Transverse colon (tissue), 4 donors: ENCODE measurements around the gene TSPAN10. TPM values are rescaled to one million over a fixed set of nuclear protein-coding genes. Genes with fewer than 3 reads are reported as not detected.

Experiments
- DNase-seq: peaks from one replicate; pipeline ENCODE4 v3.0.0-alpha.2; 2019
- H3K27ac ChIP-seq, 4 donors: fragments of 200-600 bp; sonication (generic); 2 replicates each; pipeline ENCODE4 v1.5.1; 2016 to 2018; ENCODE audit warnings: inconsistent platforms in 4 of 4
- H3K27me3 ChIP-seq: fragments of 200-600 bp; sonication (generic); 2 replicates; pipeline ENCODE4 v1.5.1; 2017; ENCODE audit warnings: inconsistent platforms
- H3K36me3 ChIP-seq, 4 donors: fragments of 200-600 bp; sonication (generic); 2 replicates each; pipeline ENCODE4 v1.5.1; 2017 to 2019; ENCODE audit warnings: inconsistent platforms in 4 of 4
- H3K4me1 ChIP-seq, 4 donors: fragments of 200-600 bp; sonication (generic); 2 replicates each; pipeline ENCODE4 v1.5.1; 2017 to 2020; ENCODE audit warnings: inconsistent platforms in 4 of 4
- H3K4me3 ChIP-seq, 4 donors: fragments of 200-600 bp; sonication (generic); 1 replicate in 1 of 4; 2 replicates in 3 of 4; pipeline versions ENCODE4 v1.5.1 to v1.6.1; 2017 to 2019; ENCODE audit warnings: inconsistent platforms in 4 of 4
- H3K9me3 ChIP-seq, 2 donors: fragments of 200-600 bp; sonication (generic); 2 replicates each; pipeline ENCODE4 v1.5.1; 2017 to 2019; ENCODE audit warnings: inconsistent platforms in 2 of 2
- EP300 ChIP-seq: sonication (generic); formaldehyde crosslinking; IDR thresholded peaks from one replicate; pipeline ENCODE4 v1.6.1; 2017; ENCODE audit warnings: antibody characterized with exemption, low read depth
- POLR2A ChIP-seq: fragments of 450-650 bp; IDR thresholded peaks from one replicate; pipeline ENCODE4 v1.6.1; 2016; ENCODE audit warnings: antibody characterized with exemption, mild to moderate bottlenecking, moderate library complexity
- POLR2AphosphoS5 ChIP-seq, 3 donors: sonication (generic); formaldehyde crosslinking; IDR thresholded peaks; one replicate each; pipeline ENCODE4 v1.6.1; 2016; ENCODE audit warnings: antibody characterized with exemption in 3 of 3
- WGBS, 2 donors: methylation state at CpG; one replicate each; pipeline ENCODE4 v1.1.5; 2018; ENCODE audit warnings: low coverage in 1 of 2; 5-methylcytosine and 5-hydroxymethylcytosine counted together
- in situ Hi-C, 4 donors: fragments of 200-750 bp; cut with MboI; loops; one replicate each; pipeline versions ENCODE4 v1.15.0 to v1.15.1; 2017; ENCODE audit warnings: low sequenced_read_pairs in 3 of 4, low pct_ligation_motif_present in 1 of 4, low pct_unique_long_range_greater_than_20kb in 1 of 4
- intact Hi-C: fragments of 100-400 bp; cut with DNase I; formaldehyde crosslinking; loops from one replicate; pipeline ENCODE4 v1.15.1; 2023; ENCODE audit warnings: low total_unique reads
- total RNA-seq, 4 donors: library from RNA; depleted of rRNA; stranded (reverse); fragments of >200 nt; gene quantifications; one replicate each; pipeline ENCODE4 v1.1.0, GENCODE V29; 2016
- TF ChIP-seq, protein P1 (sequence below), 5 experiments: fragments of 200-600 bp in 3 of 5; fragments of 450-650 bp in 2 of 5; sonication (generic) in 3 of 5; IDR thresholded peaks; 1 replicate in 2 of 5; 2 replicates in 3 of 5; pipeline ENCODE4 v1.5.1; 2016 to 2017; ENCODE audit warnings: antibody characterized with exemption in 5 of 5, inconsistent platforms in 3 of 5, mild to moderate bottlenecking in 2 of 5, moderate library complexity in 1 of 5

The TSPAN10 gene
- total RNA-seq, 4 donors from 2014 or later = 0.48 to 0.55 TPM; not detected in 2

DNA sequence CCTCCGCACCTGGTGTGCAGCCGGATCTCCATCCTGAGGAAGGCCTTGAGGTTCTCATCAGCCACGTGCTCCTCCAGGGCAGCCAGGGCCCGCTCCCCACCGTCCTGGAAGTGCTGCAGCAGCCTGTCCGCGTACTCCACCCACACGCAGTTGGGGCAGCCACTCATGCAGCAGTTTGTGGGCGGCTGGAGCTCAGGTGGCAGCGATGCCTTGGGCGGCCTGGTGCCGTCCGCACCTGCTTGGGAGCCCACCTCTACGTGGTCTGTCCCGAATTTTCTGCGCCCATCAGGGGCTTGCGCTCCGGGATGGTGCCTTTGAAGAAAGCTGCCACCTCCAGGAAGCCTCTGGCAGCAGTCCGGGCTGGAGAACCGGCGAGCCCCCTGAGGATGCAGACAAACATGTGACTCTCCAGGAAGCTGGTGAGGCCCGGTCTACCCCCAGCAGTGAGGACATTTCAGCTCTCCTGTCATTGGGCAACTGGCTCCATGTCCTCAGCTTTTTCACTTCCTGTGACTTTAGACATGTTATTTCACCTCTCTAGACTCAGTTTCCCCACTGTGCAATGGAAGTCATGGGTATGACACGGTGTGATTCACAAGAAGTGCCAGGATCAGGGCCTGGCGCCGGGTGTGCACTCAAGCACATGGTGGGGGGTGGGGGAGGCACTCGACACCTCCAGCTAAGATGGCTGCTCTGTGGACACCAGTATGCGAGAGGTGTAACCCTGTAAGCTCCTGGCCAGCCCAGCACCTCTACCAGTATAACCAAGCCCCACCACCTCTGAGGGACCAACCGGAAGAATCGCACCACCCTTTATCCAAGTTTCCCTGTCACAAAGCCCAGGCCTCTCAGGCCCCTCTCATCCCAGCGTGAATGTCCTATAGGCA is 28.5 kb downstream of the TSPAN10 start:
- in situ Hi-C loops = no loop called here
- Histone ChIP-seq H3K27me3 (no peaks in the 10 kb centered on the region), H3K4me3 (peak overlapping the region; percentile 95 to 98 (median 96)), H3K4me1 (peaks cover 10 to 22% (median 20%) of the 10 kb centered on the region in 4 donors), H3K9me3 (no peaks in the 10 kb centered on the region), H3K27ac (peak overlapping the region; percentile 90 to 94 (median 92)), H3K36me3 (peaks cover 0 to 4% (median 0%) of the 10 kb centered on the region in 4 donors)
- DNase-seq = peak; percentile 39
- intact Hi-C loops = no loop called here
- WGBS, 2 donors = 45% methylated on average over 24 of the region's 30 CpGs; no CpG with 5 or more reads in 1 of the 2 donors
- TF ChIP-seq POLR2A = no peak
- TF ChIP-seq, protein P1, sequence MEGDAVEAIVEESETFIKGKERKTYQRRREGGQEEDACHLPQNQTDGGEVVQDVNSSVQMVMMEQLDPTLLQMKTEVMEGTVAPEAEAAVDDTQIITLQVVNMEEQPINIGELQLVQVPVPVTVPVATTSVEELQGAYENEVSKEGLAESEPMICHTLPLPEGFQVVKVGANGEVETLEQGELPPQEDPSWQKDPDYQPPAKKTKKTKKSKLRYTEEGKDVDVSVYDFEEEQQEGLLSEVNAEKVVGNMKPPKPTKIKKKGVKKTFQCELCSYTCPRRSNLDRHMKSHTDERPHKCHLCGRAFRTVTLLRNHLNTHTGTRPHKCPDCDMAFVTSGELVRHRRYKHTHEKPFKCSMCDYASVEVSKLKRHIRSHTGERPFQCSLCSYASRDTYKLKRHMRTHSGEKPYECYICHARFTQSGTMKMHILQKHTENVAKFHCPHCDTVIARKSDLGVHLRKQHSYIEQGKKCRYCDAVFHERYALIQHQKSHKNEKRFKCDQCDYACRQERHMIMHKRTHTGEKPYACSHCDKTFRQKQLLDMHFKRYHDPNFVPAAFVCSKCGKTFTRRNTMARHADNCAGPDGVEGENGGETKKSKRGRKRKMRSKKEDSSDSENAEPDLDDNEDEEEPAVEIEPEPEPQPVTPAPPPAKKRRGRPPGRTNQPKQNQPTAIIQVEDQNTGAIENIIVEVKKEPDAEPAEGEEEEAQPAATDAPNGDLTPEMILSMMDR (IDR thresholded peaks at IDR 0.05) = no peak
- TF ChIP-seq POLR2AphosphoS5 (IDR thresholded peaks at IDR 0.05) = no peak
- no peak for TF ChIP-seq EP300

DNA sequence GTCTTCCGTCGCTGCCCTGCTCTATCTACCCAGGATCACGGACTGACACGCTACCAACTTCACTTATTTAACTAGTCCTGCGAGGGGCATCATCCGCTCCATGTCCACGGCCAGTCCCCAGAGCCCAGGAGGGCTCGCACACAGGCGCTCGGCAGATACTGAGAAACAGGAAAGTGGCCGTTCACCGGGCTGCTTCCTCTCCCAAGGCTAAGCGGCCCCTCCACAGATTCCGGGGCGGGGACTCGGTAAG is 29.0 kb downstream of the TSPAN10 start:
- Histone ChIP-seq H3K4me1 (peaks cover 10 to 22% (median 20%) of the 10 kb centered on the region in 4 donors), H3K4me3 (peak overlapping the region; percentile 95 to 98 (median 96)), H3K27ac (peak overlapping the region; percentile 90 to 94 (median 92)), H3K36me3 (peaks cover 0 to 6% (median 0%) of the 10 kb centered on the region in 4 donors), H3K27me3 (no peaks in the 10 kb centered on the region), H3K9me3 (no peaks in the 10 kb centered on the region)
- no peak for DNase-seq
- WGBS, 2 donors = 1% methylated on average over 9 of the region's 16 CpGs; no CpG with 5 or more reads in 1 of the 2 donors
- intact Hi-C loops = no loop called here
- in situ Hi-C loops = no loop called here
- TF ChIP-seq EP300 = no peak
- TF ChIP-seq POLR2AphosphoS5 (IDR thresholded peaks at IDR 0.05) = no peak
- TF ChIP-seq, protein P1 (IDR thresholded peaks at IDR 0.05) = no peak
- TF ChIP-seq POLR2A = no peak

DNA sequence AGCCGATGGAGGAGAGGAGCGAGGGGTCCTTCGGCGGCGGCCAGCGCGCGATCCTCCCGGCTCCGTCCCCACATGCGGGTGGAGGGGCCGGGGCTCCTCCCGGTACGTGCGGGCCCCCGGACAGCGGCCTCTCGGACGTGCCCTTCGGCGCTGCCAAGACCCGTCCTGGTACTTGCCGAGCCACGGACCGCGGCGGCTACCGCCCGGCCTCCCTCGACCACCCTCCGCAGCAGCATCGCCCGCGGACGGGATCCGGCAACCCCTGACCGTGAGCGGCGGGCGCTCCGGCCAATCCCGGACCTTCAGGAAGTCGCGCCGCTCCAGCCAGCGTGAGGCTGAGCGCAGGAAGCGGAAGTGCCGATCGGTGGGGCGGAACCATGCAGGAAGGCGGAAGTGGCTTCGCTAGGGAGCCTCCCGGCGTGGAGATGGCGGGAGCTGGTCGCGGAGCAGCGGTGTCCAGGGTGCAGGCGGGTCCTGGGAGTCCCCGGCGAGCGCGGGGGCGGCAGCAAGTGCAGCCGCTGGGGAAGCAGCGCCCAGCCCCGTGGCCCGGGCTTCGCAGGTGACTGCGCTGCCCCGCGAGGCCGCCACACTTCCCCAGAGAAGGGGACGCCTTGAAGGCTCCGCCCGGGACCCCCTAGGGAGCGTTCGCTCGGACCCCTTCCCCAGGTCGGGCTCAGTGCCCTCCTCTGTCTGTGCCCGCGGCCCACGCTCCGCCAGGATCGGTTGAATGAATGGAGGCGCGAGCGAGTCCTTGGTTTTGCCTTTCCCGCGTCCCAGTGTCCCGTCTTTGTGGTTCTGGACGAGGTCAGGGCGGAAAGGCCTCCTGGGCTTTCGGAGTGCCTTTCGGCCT is 29.6 kb downstream of the TSPAN10 start, which contains the start of the genes CCDC137 and OXLD1:
CCDC137 (plus strand) TSS at position 396 of the 850 bp plus-strand sequence; CDS start at position 426, 30 bp downstream.
OXLD1 (minus strand) TSS at position 264 of the 850 bp plus-strand sequence; CDS start at position 236, 28 bp downstream.
- peaks cover 0 to 6% (median 2%) of the 10 kb centered on the region in 4 donors for H3K36me3 ChIP-seq
- H3K27ac ChIP-seq = peak within 1 kb of the TSS; percentile 90 to 94 (median 92)
- 1% methylated on average over 66 of the region's 96 CpGs; no CpG with 5 or more reads in 1 of the 2 donors for WGBS, 2 donors
- H3K4me1 ChIP-seq = peaks cover 10 to 22% (median 20%) of the 10 kb centered on the region in 4 donors
- DNase-seq = peak; percentile 97
- no peaks in the 10 kb centered on the region for H3K9me3 ChIP-seq
- intact Hi-C loops = no loop called here
- no peak for TF ChIP-seq EP300
- TF ChIP-seq, protein P1 (IDR thresholded peaks at IDR 0.05) = no peak
- peak; percentile 83 to 97 (median 93) for TF ChIP-seq POLR2AphosphoS5 (IDR thresholded peaks at IDR 0.05)
- TF ChIP-seq POLR2A = peak; percentile 88
- peak within 1 kb of the TSS; percentile 95 to 98 (median 96) for H3K4me3 ChIP-seq
- H3K27me3 ChIP-seq = no peaks in the 10 kb centered on the region
- in situ Hi-C loops = no loop called here

DNA sequence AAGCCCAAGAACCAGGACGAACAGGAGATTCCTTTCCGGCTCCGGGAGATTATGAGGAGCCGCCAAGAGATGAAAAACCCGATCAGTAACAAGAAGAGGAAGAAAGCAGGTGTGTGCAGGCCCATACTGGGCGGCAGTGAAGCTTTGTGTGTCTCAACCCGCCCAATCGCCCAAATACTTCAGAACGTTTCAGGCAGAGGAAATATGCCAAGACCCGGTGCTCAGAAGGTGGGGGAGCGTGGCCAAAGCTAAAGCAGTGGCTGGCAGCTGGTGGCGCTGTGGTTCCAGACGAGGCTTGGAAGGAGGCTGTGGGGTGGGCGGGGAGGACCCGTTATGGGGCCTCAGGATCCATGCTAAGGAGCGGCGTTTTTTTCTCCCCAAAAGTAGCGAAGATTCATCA is 30.8 kb downstream of the TSPAN10 start:
- H3K4me3 ChIP-seq = peak overlapping the region in 1 of 4 donors; percentile 96
- no peak overlapping the region for H3K27ac ChIP-seq
- peaks cover 0 to 14% (median 4%) of the 10 kb centered on the region in 4 donors for H3K36me3 ChIP-seq
- no peak for DNase-seq
- no peaks in the 10 kb centered on the region for H3K9me3 ChIP-seq
- in situ Hi-C loops (no loop called here), intact Hi-C loops (no loop called here)
- TF ChIP-seq POLR2A = no peak
- TF ChIP-seq EP300 = no peak
- H3K27me3 ChIP-seq = no peaks in the 10 kb centered on the region
- peaks cover 10 to 22% (median 20%) of the 10 kb centered on the region in 4 donors for H3K4me1 ChIP-seq
- WGBS, 2 donors = 86 to 90% methylated on average over 7 to 18 of the region's 18 CpGs
